ENCODE results near the gene ATP4A.
"Not testable (repeated sequence)": the region's sequence is repeated elsewhere in the genome, so short reads cannot be mapped to it uniquely, and the experiment has no call there.

ATP4A gene

GRCh38 chr19:35563207-35563829, at the start of gene ATP4A:
TSS of gene ATP4A (minus strand) at chr19:35563658. CDS start at chr19:35563629, 29 bp downstream.
- DNase-seq (ENCODE audit: low read depth in 2 of 2), result no peak

GRCh38 chr19:35612559-35613321, 49.3 kb upstream of the ATP4A start, which contains the start of gene HAUS5:
TSS of gene HAUS5 (plus strand) at chr19:35612735. CDS start at chr19:35612795, 60 bp downstream.
- peak; percentile 95 for DNase-seq (ENCODE audit: low read depth in 2 of 2)

GRCh38 chr19:35612224-35612558, 48.7 kb upstream of the ATP4A start:
- DNase-seq (ENCODE audit: low read depth in 2 of 2), result no peak

GRCh38 chr19:35609851-35610353, 46.4 kb upstream of the ATP4A start:
- DNase-seq (ENCODE audit: low read depth in 2 of 2), result no peak

GRCh38 chr19:35608251-35608650, 44.8 kb upstream of the ATP4A start:
- no peak for DNase-seq (ENCODE audit: low read depth in 2 of 2)

GRCh38 chr19:35607661-35608060, 44.2 kb upstream of the ATP4A start:
- DNase-seq (ENCODE audit: low read depth in 2 of 2), result no peak

- DNase-seq (ENCODE audit: low read depth in 2 of 2), result not testable (repeated sequence)
Observed at GRCh38 chr19:35607170-35607569, 43.7 kb upstream of the ATP4A start.

- DNase-seq (ENCODE audit: low read depth in 2 of 2), result not testable (repeated sequence)
Observed at GRCh38 chr19:35604436-35604835, 41.0 kb upstream of the ATP4A start.

- no peak for DNase-seq (ENCODE audit: low read depth in 2 of 2)
Observed at GRCh38 chr19:35601971-35602370, 38.5 kb upstream of the ATP4A start.

GRCh38 chr19:35596366-35596999, 33.0 kb upstream of the ATP4A start:
- DNase-seq (ENCODE audit: low read depth in 2 of 2), result no peak

GRCh38 chr19:35595928-35596327, 32.5 kb upstream of the ATP4A start:
- no peak for DNase-seq (ENCODE audit: low read depth in 2 of 2)

- not testable (repeated sequence) for DNase-seq (ENCODE audit: low read depth in 2 of 2)
Observed at GRCh38 chr19:35595026-35595425, 31.6 kb upstream of the ATP4A start.

GRCh38 chr19:35592226-35592625, 28.8 kb upstream of the ATP4A start:
- no peak for DNase-seq (ENCODE audit: low read depth in 2 of 2)

- no peak for DNase-seq (ENCODE audit: low read depth in 2 of 2)
Observed at GRCh38 chr19:35590875-35591274, 27.4 kb upstream of the ATP4A start.

- DNase-seq (ENCODE audit: low read depth in 2 of 2), result no peak
Observed at GRCh38 chr19:35587321-35587720, 23.9 kb upstream of the ATP4A start.

- no peak for DNase-seq (ENCODE audit: low read depth in 2 of 2)
Observed at GRCh38 chr19:35585848-35586247, 22.4 kb upstream of the ATP4A start, which contains the start of gene PMIS2. TSS of gene PMIS2 (plus strand) at chr19:35586173. CDS start at chr19:35586260, 87 bp downstream.

GRCh38 chr19:35582760-35583159, 19.3 kb upstream of the ATP4A start:
- DNase-seq (ENCODE audit: low read depth in 2 of 2), result no peak

GRCh38 chr19:35578707-35579106, 15.2 kb upstream of the ATP4A start:
- no peak for DNase-seq (ENCODE audit: low read depth in 2 of 2)

- no peak for DNase-seq (ENCODE audit: low read depth in 2 of 2)
Observed at GRCh38 chr19:35577918-35578317, 14.5 kb upstream of the ATP4A start.

GRCh38 chr19:35571406-35571965, 8.0 kb upstream of the ATP4A start:
- DNase-seq (ENCODE audit: low read depth in 2 of 2), result no peak

- no peak for DNase-seq (ENCODE audit: low read depth in 2 of 2)
Observed at GRCh38 chr19:35569281-35569781, 5.9 kb upstream of the ATP4A start.

GRCh38 chr19:35566738-35567137, 3.3 kb upstream of the ATP4A start:
- no peak for DNase-seq (ENCODE audit: low read depth in 2 of 2)

Data from stimulated activated CD4-positive, alpha-beta T cell treated with anti-CD3 and anti-CD28 coated beads, Interleukin-1b, Interleukin-23, amount 100 ng/mL, for 4 hours (primary cell).